HG03439 (cell line): Measurements from ENCODE around the gene GZMB.
"Not testable (repeated sequence)": the region's sequence is repeated elsewhere in the genome, so short reads cannot be mapped to it uniquely, and the experiment has no call there.

Source experiments
- ATAC-seq: cut with Tn5 transposase; IDR thresholded peaks from one replicate; pipeline ENCODE4 v1.9.1; 2021; ENCODE audit warnings: mild to moderate bottlenecking, moderate library complexity; ENCODE audit not compliant: unreplicated experiment

The GZMB gene, protein sequence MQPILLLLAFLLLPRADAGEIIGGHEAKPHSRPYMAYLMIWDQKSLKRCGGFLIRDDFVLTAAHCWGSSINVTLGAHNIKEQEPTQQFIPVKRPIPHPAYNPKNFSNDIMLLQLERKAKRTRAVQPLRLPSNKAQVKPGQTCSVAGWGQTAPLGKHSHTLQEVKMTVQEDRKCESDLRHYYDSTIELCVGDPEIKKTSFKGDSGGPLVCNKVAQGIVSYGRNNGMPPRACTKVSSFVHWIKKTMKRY

DNA sequence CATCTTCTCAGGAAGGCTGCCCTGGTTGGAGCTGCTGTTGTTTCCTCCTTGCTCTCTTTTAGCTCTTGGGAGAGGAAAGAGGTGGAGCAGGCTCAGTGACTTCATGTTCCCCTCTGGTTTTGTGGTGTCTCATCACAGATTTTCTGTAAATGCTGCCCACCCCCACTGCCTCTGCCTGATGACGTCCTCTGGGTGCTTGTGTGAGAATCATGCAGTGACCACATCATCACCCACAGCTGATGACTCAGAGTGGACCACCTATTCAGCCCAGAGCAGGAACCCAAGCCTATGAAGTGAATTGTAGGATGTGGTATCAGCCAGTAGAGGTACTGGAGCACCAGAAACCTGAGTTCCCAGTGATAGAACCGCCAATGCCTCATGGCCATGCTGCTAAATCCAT, at the start of gene GZMB:
Gene GZMB (minus strand): TSS at position 33 of the 400 bp plus-strand sequence. CDS start 30 bp downstream, at position 3.
- ATAC-seq, result no peak

DNA sequence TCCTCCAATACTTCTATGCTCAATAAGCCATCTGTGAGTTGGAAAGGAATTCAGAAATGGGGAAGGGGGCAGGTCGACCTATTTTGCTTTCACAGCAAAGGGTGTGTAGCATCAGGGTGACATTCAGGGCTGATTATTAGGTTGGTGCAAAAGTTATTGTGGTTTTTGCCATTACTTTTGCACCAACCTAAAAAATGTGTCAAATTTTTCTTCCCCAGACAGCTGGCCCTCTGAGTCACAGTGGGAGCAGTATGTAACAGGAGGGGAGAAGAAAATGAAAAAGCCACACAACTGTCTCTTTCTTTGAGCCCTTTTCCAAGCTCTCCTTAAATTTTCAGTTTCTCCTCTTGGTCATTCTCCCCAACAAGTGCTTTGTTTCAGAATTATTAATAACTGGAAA, 47.1 kb upstream of the GZMB start:
- no peak for ATAC-seq

DNA sequence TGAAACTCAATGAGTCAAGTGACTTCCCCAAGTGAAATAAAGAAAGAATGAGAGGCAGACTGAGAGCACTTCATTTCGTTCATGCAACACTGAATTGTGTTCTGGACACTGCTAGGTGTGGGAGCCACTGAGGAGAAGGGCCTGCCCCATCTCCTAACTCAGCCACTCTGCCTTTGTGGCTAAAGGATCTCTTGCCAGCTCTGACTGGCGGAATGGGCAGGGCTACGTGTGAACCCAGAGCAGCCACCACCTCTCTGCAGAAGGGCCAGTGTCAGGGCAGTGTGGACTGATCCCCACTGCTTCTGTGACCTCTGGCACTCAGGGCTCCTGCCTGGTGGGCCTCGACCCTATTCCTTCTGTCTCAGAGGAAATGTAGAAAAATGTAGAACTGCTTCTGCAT, 46.5 kb upstream of the GZMB start:
- no peak for ATAC-seq

DNA sequence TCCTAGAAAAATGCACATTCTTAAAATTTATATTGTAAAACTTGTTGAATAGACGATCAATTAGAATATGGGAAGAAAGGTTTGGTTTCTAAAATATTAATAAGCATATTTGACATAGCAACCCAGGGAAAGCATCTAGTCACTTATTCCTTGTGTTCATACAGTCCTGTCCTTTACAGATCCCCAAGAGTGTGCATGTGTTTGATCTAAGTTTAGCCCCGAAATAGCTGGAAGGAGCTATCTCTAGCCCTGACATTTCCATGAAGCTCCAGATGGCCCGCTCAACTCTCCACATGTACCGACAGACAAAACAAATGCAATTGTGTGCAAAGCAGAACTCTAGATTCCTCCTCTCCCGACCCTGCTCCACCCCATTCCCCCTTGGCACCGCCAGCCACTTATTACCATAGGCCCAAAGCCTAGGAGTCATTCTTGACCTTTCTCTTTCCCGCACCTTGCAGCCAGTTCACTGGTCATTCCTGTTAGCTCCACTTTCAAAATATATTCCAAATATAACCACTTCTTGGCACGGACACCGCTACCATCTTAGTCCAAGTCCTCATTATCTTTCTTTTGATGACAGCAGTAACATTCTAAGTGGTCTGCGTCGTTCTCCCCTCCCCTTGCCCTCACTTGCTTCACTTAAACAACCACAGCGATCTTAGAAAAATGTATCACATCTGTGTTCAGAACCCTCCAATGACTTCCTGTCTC, 45.4 kb upstream of the GZMB start:
- no peak for ATAC-seq

DNA sequence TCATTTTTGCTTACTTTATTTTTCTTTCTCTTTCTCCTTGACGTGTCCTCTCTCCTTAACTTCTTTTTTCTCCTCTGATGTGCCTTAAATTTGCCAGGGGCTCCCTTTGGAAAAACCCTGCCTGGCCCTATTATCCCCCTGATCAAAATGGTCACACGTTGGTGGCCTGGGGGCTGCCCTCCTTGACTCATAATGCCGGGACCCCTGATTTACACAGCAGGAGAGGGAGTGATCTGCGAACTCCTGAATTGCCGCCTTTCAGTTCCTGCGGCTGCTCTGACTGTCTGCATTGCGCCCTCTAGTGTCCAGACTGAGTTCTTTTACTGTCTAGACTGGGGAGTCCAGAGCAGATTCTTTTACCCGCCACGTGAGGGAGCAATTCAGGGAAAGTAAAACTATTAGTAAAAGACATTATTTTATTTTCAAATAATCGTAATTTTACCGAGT, 44.8 kb upstream of the GZMB start:
- peak; percentile 87 for ATAC-seq

DNA sequence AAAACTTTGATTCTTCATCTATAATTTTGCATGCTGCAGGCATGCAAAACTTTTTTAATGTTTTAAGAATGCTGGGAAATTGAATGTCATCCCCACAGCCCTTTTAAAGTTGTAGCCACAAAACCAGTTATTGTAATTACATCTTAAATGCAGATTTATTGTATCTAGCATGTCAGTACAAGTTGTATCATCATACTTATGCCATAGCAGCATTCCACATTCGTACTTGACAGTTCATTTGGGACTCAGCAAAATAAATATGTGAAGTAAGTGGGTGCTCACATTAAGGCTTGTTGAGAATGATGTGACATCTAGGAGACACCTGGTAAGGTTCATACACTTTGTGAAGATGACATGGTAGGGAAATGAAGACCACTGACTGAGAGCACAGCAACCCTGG, 44.0 kb upstream of the GZMB start:
- ATAC-seq, result no peak

DNA sequence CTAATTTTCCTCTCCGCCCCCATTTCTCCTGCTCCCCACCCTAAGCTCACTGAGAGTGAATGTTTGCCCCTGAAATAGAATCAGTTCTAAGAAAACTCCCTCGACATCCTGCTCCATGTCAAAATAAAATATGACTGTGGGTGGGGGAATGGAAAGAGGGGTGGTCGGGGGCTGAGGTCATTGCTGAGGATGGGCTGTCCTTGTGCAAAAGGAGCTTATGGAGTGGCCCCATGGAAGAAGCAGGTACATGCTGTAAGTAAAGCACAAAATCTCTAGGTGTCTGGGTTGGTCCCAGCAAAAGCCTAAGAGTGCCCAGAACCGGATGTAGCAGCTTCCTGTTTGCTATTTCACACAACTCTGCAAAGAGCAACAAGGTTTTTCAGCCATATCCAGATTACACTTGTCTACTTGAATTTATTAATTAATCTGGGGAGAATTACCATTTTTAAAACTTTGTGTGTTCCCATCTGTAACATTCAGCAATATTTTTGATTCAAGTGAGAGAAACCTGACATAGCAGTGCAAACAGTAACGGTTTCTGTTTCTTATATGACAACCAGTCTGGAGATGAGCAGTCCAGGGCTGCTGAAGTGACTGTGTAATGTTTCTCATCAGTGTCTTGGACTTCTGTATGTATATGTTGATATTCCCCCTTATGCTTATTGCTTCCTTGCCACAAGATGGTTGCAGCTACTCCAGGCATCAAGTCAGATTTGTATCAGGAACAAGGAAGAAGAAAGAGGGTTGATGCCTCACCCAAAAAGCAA, 40.4 kb upstream of the GZMB start:
- peak; percentile 57 for ATAC-seq

DNA sequence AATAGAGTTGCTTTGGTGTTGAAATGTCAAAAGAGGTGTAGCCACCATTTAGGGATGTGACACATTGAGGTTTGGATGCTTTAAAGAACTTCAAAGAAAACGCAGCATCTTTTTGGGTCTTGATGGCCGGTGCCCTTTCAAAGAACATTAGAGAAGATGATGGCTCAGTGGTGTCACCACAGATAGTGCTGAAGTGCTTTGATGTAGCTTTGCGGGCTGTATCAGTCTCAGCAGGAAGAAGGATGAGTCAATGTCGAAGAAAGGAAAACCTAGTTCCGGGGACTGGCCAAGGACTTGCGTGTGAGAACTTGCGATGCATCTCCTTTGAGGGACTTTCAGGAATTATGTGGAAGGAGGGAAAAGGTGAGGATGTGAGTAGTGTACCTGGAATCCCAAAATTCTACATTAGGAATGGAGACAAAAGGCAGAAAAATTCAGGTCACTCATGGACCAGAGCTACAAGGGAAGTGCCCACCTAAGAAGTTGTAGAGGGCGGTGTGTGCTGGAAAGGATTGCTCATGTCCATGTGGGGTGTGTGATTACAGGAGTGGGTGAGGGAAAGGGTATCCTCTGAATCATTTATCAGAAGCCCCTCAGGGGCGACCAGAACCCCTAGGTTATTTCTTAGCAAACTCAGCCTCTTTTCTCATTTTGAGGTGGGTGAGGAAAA, 39.7 kb upstream of the GZMB start:
- ATAC-seq, result no peak

DNA sequence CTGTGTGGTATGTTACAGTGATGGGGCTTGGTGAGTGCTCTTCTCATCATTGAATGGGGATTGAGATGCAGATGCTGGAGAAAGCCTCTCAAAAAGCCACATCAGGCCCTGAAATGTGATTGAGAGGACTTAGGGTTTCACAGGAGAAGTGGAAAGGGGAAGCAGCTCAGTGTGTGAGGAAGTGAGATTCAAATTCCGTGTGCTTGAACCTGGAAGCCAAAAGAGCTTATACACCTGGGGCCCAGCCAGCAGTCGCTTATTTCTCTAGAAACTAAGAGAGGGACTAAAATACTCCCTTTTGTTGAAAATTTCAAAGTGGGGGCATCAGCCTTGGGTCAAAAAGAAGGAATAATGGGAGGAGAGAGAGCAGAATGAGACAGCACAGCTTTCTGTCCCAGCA, 39.1 kb upstream of the GZMB start:
- no peak for ATAC-seq

DNA sequence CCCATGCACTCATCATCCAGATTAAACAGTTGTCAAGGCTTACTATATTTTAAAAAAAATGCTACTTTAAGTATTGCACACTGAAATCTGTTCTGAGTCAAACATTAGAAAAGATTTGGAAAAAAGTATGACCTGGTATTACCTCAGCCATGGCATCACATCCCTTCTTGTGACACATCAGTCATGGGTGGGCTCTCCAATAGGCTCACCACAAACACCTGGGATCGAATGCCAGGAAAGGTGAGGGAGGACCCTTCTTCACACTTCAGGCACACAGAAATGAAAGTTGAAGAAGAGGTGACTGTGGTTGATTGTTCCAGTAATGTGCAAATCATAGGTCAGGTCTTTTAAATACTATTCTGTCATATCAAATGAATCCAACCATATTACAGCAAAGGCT, 36.6 kb upstream of the GZMB start:
- ATAC-seq, result no peak

DNA sequence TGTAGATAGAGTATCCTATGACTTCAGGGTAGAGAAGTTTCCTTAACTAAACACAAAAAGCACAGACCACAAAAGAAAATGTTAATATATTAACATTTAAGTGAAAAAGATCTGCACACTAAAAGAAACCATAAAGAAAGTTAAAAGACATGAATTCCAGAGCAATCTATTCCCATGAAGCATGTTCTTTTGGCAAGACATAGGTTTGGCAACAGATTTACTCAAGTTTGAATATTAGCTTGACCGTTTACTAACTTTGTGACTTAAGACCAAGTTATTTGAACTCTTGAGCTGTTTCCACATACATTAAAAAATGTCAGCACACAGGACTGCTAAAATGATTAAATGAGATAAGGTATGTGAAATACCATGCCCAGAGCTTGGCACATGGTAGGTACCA, 35.7 kb upstream of the GZMB start:
- ATAC-seq, result no peak

DNA sequence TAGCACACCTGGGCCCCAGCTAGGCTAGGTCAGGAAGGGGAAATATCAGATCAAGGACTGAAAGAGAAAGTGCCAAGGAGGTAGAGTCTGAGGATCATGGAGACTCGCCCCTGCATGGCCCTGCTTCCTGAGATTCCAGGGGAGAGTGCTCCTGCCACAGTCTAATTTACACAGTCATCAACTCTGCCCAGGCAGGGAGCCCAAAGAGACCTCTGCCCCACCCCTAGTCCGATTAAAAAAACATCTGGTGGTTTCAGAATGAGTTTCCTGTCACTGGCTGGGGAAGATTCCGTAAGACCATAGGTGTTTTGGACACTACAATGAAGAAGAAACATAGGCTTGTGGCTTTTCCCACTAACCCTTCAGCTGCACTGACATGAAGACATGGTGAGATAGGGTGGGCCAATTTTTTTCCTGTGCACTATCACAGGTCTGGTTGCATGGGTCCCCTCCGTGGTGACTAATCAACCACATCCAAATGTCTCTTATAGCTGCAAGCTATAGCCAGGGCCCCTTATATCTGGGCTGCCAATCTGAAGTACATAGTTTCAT, 31.5 kb upstream of the GZMB start:
- peak; percentile 98 for ATAC-seq

DNA sequence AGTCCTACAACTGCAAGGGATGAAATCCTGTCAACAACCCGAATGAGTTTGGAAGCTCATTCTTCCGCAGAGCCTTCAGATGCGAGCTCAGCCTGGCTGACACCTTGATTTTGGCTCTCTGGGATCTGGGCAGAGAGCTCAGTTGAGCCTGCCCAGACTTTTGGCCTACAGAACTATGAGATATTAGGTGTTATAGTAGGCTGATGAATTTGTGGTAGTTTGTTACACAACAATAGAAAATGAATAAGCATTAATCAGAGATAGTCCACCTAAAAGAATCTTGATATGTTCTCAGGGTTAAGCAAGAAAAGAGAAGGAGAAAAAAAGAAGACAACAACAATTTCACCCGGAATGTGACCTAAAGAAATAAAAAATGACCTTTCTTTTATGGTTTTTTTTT, 30.4 kb upstream of the GZMB start:
- ATAC-seq, result no peak

DNA sequence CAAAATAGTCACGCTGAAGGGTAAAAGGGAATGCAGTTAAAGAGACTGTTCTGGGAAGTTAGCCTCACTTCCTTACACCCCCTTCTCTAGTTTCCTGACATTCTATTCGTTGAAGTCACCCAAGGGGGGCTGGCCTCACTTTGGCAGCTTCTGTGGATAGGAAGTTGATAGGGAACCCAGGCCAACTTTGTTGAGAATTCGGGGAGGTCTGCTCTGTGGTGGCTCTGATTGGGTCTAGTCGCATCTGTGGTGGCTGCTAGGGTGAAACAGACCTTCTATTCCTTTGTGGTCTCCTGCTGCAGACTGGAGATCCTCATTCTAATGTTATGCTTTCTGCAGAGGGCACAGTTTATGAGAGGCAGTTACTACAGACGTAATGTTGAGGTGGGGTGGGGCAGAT, 28.8 kb upstream of the GZMB start:
- ATAC-seq, result no peak

DNA sequence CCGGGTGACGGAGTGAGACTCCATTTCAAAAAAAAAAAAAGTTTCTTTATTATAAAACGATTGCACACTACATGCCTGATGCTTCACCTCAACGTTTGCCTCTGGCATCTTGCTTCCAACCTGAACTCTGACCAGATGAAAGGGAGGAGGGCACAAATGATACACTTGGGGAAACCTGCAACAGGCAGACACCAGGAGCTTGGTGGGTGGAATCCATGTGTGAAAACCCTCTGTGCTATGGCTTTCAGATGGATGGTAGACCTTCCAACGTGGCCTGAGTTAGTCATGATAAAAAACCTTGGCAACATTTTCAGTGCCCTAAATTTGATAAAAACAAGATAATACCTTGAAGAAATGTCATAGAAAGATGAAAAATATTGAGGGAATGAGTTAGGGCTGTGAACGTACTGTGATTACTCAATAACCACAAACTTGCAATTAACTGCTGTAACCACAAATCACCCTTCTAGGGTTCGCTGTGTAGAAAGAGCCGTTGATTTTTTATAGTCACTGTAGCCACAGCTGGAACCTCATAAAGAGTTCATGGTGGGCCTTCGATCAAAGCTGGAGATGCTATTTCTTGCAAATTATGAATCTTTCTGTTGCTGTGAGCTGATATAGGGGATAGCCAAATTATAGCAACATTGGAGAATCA, 26.1 kb upstream of the GZMB start:
- no peak for ATAC-seq

DNA sequence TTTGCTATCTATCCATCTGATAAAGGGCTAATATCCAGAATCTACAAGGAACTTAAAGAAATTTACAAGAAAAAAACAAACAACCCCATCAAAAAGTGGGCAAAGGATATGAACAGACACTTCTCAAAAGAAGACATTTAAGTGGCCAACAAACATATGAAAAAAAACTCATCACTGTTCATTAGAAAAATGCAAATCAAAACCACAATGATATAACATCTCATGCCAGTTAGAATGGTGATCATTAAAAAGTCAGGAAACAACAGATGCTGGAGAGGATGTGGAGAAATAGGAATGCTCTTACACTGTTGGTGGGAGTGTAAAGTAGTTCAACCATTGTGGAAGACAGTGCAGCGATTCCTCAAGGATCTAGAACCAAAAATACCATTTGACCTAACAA, 14.4 kb upstream of the GZMB start:
- not testable (repeated sequence) for ATAC-seq

DNA sequence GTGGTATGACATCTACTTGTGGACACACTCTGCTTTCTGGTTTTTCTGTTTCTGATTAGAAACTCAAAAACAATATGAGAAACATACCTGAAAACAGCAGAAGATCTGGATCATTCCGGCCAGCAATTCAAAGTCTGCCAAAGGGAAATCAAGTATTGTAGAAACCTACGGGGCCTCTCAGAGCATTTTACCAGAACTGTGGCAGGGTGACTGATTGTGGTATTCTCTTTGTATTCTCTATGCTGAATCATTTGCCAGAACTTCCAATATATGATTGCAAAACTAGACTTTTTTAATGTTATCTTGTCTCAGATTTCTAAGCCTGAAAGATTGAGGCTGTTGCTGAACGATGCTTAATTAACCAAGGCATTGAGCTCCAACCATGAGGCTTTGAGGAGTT, 5.9 kb upstream of the GZMB start:
- no peak for ATAC-seq

DNA sequence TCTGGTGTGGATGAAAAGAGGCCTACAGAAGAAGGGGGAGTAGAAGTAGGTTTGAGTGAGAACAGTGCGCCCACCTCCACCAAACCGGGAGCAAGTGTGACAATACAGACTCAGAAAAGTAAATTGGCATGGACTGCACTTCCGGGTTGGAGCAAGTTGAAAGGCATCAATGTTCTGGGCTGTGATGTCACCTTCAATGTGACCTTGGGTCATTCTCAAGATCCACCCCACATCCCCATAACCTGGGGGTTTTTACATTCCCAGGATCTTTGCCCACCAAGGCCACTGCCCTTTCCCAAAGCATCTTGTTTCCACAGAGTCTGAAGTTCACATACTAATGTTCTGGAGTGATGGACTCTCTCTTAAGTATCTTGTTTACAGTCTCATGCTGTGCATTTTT, 5.3 kb upstream of the GZMB start:
- no peak for ATAC-seq

DNA sequence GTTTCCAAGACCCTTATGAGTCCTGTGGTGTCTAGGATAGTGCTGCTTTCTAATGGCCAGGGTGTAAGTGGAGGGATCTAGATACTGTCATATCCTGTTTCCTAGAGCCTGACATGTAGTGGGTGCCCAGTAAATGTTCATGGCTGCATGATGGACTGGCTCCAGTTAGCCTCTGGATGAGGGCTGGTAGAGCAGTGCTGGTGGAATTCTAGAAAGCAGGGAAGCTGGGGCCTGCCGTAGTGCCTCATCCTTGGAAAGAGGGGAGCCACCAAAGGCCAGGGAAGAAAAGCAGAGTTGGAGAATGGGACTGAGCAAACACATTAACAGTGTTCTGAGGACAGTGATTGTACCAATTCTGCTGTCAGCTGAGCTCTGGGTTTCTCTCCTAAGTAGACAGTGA, 637 bp downstream of the GZMB start:
- no peak for ATAC-seq

DNA sequence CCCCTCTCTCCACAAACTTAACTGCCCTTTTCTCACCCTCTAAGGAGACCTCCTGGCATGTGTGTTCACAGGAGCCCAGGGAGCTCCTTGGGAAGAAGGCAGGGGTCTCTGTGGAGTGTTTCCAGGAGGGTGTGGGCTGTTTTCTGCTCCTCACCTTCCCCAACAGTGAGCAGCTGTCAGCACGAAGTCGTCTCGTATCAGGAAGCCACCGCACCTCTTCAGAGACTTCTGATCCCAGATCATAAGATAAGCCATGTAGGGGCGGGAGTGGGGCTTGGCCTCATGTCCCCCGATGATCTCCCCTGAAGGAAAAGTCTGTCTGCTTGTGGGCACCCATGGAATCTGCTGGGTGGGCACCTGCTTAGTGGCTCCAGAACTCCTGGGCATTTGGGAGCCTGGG, 1.2 kb downstream of the GZMB start:
- no peak for ATAC-seq

DNA sequence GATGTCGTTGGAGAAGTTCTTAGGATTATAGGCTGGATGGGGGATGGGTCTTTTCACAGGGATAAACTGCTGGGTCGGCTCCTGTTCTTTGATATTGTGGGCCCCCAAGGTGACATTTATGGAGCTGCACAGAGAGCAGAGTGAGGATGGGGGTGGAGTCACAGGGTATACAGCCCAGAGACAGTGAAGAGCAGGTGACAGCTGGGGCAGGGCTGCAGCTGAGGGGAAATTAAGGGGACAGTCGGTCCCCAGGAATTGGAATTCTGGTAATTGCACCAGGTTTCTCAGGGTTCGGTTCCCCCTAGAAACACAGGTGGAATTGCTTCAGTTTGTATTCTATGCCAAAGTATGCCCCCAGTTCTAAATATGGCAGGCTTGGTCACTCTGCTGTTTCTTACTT, 1.7 kb downstream of the GZMB start:
- no peak for ATAC-seq
